ENCODE results near the gene MGAT3.

MGAT3 gene

DNA sequence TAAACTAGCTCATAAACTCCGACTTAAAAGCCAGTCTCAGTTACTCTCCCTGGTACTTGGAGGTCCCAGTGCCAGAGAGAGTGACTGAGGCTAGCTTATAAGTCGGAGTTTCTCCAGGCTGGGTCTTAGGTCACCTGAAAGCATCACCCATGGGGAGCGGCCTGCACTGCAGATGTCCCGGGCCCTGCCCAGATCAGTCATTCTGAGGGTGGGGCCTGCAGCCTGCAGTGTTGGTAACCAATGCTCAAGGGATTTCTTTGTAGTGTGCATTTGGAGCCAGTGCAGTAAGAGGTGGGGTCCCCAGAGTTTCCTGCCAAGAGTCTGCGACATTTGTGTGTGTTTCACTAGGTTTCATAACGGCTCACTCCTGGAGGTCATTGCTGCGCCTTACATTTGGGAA is 42.4 kb upstream of the MGAT3 start:
- TF ChIP-seq EZH2phosphoT487 (IDR thresholded peaks at IDR 0.05; ENCODE audit: low read length) (no peak), EZH2 (optimal IDR thresholded peaks at IDR 0.05; ENCODE audit: low read depth, low read length) (no peak)
- TF ChIP-seq, protein P1, sequence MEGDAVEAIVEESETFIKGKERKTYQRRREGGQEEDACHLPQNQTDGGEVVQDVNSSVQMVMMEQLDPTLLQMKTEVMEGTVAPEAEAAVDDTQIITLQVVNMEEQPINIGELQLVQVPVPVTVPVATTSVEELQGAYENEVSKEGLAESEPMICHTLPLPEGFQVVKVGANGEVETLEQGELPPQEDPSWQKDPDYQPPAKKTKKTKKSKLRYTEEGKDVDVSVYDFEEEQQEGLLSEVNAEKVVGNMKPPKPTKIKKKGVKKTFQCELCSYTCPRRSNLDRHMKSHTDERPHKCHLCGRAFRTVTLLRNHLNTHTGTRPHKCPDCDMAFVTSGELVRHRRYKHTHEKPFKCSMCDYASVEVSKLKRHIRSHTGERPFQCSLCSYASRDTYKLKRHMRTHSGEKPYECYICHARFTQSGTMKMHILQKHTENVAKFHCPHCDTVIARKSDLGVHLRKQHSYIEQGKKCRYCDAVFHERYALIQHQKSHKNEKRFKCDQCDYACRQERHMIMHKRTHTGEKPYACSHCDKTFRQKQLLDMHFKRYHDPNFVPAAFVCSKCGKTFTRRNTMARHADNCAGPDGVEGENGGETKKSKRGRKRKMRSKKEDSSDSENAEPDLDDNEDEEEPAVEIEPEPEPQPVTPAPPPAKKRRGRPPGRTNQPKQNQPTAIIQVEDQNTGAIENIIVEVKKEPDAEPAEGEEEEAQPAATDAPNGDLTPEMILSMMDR (IDR thresholded peaks at IDR 0.05; ENCODE audit: low read length) = no peak
- peaks cover 38% of the 10 kb centered on the region for H3K79me2 ChIP-seq (ENCODE audit: low read length)
- H4K20me1 ChIP-seq (ENCODE audit: insufficient read depth, low read length) = no peaks in the 10 kb centered on the region
- H3K4me3 ChIP-seq (ENCODE audit: low read length) = no peak overlapping the region
- H3K27me3 ChIP-seq (replicated peaks; ENCODE audit: insufficient read depth, low read length) = no peaks in the 10 kb centered on the region
- no peak overlapping the region for H3K9ac ChIP-seq (ENCODE audit: low read length)
- no peak overlapping the region for H3K27ac ChIP-seq (ENCODE audit: low read length)
- no peaks in the 10 kb centered on the region; the same call in 1 of the 2 replicates for H3K36me3 ChIP-seq (replicated peaks; ENCODE audit: insufficient read depth, low read length)
- H2AFZ ChIP-seq (ENCODE audit: low read length) = no peak overlapping the region
- peaks cover 22% of the 10 kb centered on the region for H3K4me1 ChIP-seq (ENCODE audit: low read length)
- no peaks in the 10 kb centered on the region for H3K9me3 ChIP-seq (replicated peaks; ENCODE audit: insufficient read depth, low read length)
- H3K4me2 ChIP-seq (ENCODE audit: low read depth, low read length) = no peak overlapping the region
- no peaks in the 10 kb centered on the region for H3K9me2 ChIP-seq (replicated peaks; ENCODE audit: insufficient read depth, low read length)
- H3F3A ChIP-seq (ENCODE audit: insufficient read depth, low read length) = peaks cover 5% of the 10 kb centered on the region; the same call in 1 of the 2 replicates
- DNase-seq = no peak

DNA sequence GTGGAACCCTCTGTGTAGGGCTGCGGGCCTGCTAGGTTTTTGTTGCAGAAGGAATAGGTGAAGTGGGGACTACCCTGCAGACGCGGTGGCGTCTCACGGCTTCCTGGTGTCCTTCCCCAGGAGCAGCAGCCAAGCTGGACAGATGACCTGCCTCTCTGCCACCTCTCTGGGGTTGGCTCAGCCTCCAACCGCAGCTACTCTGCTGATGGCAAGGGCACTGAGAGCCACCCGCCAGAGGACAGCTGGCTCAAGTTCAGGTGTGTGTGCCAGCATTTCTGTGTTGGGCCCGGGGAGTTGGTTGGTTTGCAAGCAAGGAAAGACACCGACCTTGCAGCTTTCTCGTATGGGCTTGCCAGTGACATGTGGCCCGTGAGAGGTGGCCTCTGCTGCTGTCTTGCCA is 41.9 kb upstream of the MGAT3 start:
- H3F3A ChIP-seq (ENCODE audit: insufficient read depth, low read length) = peaks cover 5% of the 10 kb centered on the region; the same call in 1 of the 2 replicates
- H3K9me2 ChIP-seq (replicated peaks; ENCODE audit: insufficient read depth, low read length) = no peaks in the 10 kb centered on the region
- H2AFZ ChIP-seq (ENCODE audit: low read length) = no peak overlapping the region
- peaks cover 34% of the 10 kb centered on the region for H3K79me2 ChIP-seq (ENCODE audit: low read length)
- TF ChIP-seq EZH2 (optimal IDR thresholded peaks at IDR 0.05; ENCODE audit: low read depth, low read length) (no peak), EZH2phosphoT487 (IDR thresholded peaks at IDR 0.05; ENCODE audit: low read length) (no peak)
- TF ChIP-seq, protein P1 (IDR thresholded peaks at IDR 0.05; ENCODE audit: low read length) = no peak
- H3K27me3 ChIP-seq (replicated peaks; ENCODE audit: insufficient read depth, low read length) = no peaks in the 10 kb centered on the region
- H3K4me1 ChIP-seq (ENCODE audit: low read length) = peaks cover 22% of the 10 kb centered on the region
- peaks cover 3% of the 10 kb centered on the region; the same call in 1 of the 2 replicates for H3K36me3 ChIP-seq (replicated peaks; ENCODE audit: insufficient read depth, low read length)
- no peak overlapping the region for H3K27ac ChIP-seq (ENCODE audit: low read length)
- DNase-seq = no peak
- no peak overlapping the region for H3K4me2 ChIP-seq (ENCODE audit: low read depth, low read length)
- no peak overlapping the region for H3K9ac ChIP-seq (ENCODE audit: low read length)
- H3K9me3 ChIP-seq (replicated peaks; ENCODE audit: insufficient read depth, low read length) = no peaks in the 10 kb centered on the region
- H4K20me1 ChIP-seq (ENCODE audit: insufficient read depth, low read length) = no peaks in the 10 kb centered on the region
- H3K4me3 ChIP-seq (ENCODE audit: low read length) = no peak overlapping the region

DNA sequence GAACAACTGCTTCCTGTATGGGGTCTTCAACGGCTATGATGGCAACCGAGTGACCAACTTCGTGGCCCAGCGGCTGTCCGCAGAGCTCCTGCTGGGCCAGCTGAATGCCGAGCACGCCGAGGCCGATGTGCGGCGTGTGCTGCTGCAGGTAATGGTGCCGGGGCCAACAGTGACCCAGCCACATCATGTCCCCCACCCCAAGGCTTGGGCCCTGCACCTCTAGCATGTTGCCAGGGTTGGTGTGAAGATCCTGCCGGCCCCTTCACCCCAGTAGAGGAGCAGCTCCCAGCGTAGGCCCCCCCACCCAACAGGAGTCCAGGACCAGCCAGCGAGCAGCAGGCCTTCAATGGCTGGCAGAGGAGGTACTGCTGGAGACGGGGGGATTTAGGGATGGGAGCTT is 41.3 kb upstream of the MGAT3 start:
- no peak for DNase-seq
- TF ChIP-seq EZH2phosphoT487 (IDR thresholded peaks at IDR 0.05; ENCODE audit: low read length) = no peak
- TF ChIP-seq EZH2 (optimal IDR thresholded peaks at IDR 0.05; ENCODE audit: low read depth, low read length) = no peak
- TF ChIP-seq, protein P1 (IDR thresholded peaks at IDR 0.05; ENCODE audit: low read length) = no peak
- Histone ChIP-seq H4K20me1 (ENCODE audit: insufficient read depth, low read length) (no peaks in the 10 kb centered on the region), H3K79me2 (ENCODE audit: low read length) (peaks cover 33% of the 10 kb centered on the region), H3K27ac (ENCODE audit: low read length) (no peak overlapping the region), H3K36me3 (replicated peaks; ENCODE audit: insufficient read depth, low read length) (peaks cover 8% of the 10 kb centered on the region; the same call in 1 of the 2 replicates), H3K4me2 (ENCODE audit: low read depth, low read length) (no peak overlapping the region), H3K4me1 (ENCODE audit: low read length) (peaks cover 22% of the 10 kb centered on the region), H3K9ac (ENCODE audit: low read length) (no peak overlapping the region), H2AFZ (ENCODE audit: low read length) (no peak overlapping the region), H3K9me2 (replicated peaks; ENCODE audit: insufficient read depth, low read length) (no peaks in the 10 kb centered on the region), H3F3A (ENCODE audit: insufficient read depth, low read length) (peaks cover 5% of the 10 kb centered on the region; the same call in 1 of the 2 replicates), H3K27me3 (replicated peaks; ENCODE audit: insufficient read depth, low read length) (no peaks in the 10 kb centered on the region), H3K9me3 (replicated peaks; ENCODE audit: insufficient read depth, low read length) (no peaks in the 10 kb centered on the region), H3K4me3 (ENCODE audit: low read length) (no peak overlapping the region)

All from MM.1S (cell line).